HG02884 (cell line): ENCODE data around the gene PRCC.
A peak's percentile ranks its signal among the peaks of the same experiment; 100 is the strongest.

ENCODE experiments used
- ATAC-seq: cut with Tn5 transposase; IDR thresholded peaks from one replicate; pipeline ENCODE4 v1.9.1; 2021; ENCODE audit warnings: mild to moderate bottlenecking, moderate library complexity; ENCODE audit not compliant: unreplicated experiment

Gene PRCC

GRCh38 chr1:156743367-156744302 is 23.7 kb upstream of the PRCC start:
- ATAC-seq = no peak

GRCh38 chr1:156744344-156744743 is 23.0 kb upstream of the PRCC start:
- no peak for ATAC-seq

GRCh38 chr1:156744786-156745419 is 22.4 kb upstream of the PRCC start:
- ATAC-seq = no peak

- ATAC-seq = no peak
Measured at GRCh38 chr1:156745881-156746280, 21.5 kb upstream of the PRCC start.

- no peak for ATAC-seq
Measured at GRCh38 chr1:156746406-156746727, 21.0 kb upstream of the PRCC start.

GRCh38 chr1:156746728-156747631 is 20.4 kb upstream of the PRCC start:
- ATAC-seq = no peak

GRCh38 chr1:156747742-156748669 is 19.3 kb upstream of the PRCC start:
- ATAC-seq = no peak

- no peak for ATAC-seq
Measured at GRCh38 chr1:156748670-156749418, 18.5 kb upstream of the PRCC start.

GRCh38 chr1:156749419-156750118 is 17.8 kb upstream of the PRCC start:
- no peak for ATAC-seq

GRCh38 chr1:156750191-156750672 is 17.1 kb upstream of the PRCC start:
- ATAC-seq = no peak

GRCh38 chr1:156750711-156751450 is 16.5 kb upstream of the PRCC start:
- peak; percentile 7 for ATAC-seq

- peak; percentile 30 for ATAC-seq
Measured at GRCh38 chr1:156751451-156751756, 15.9 kb upstream of the PRCC start, which contains the start of gene HDGF. Gene HDGF (minus strand): TSS chr1:156751675. CDS start chr1:156751429, 246 bp downstream.

- ATAC-seq = peak; percentile 42
Measured at GRCh38 chr1:156751757-156752481, 15.4 kb upstream of the PRCC start.

GRCh38 chr1:156752843-156753482 is 14.4 kb upstream of the PRCC start:
- ATAC-seq = no peak

GRCh38 chr1:156754219-156754618 is 13.1 kb upstream of the PRCC start:
- ATAC-seq = no peak

GRCh38 chr1:156755527-156755950 is 11.8 kb upstream of the PRCC start:
- no peak for ATAC-seq

GRCh38 chr1:156756355-156756754 is 11.0 kb upstream of the PRCC start:
- no peak for ATAC-seq
